ENCODE results near the gene FGF21.

- TF ChIP-seq CTCF (IDR thresholded peaks at IDR 0.05; ENCODE audit: borderline replicate concordance, extremely low read depth, low read length, poor library complexity, severe bottlenecking) = no peak
- no peak for TF ChIP-seq EZH2 (IDR thresholded peaks at IDR 0.05; ENCODE audit: borderline replicate concordance, low read depth, low read length, severe bottlenecking)
These were observed 39.6 kb upstream of the FGF21 start for GRCh38 chr19:48715681-48716171.
